GM23248 (cell line): Measurements from ENCODE around the gene PSORS1C1.

Experiments used
- EZH2 ChIP-seq: fragments of 200-600 bp; sonication (generic); IDR thresholded peaks from 2 replicates; pipeline ENCODE4 v1.6.1; 2018; ENCODE audit warnings: antibody characterized with exemption, mild to moderate bottlenecking; ENCODE audit not compliant: insufficient read depth, poor library complexity, severe bottlenecking
- EZH2phosphoT487 ChIP-seq: fragments of 200-600 bp; sonication (generic); IDR thresholded peaks from 2 replicates; pipeline ENCODE4 v1.6.1; 2018; ENCODE audit warnings: antibody characterized with exemption, moderate library complexity, mild to moderate bottlenecking, low read depth; ENCODE audit not compliant: insufficient read depth

- TF ChIP-seq EZH2 = no peak
- TF ChIP-seq EZH2phosphoT487 = no peak
Measured at GRCh38 chr6:31121131-31121790, 6.7 kb downstream of the PSORS1C1 start.
